Epithelial cell of proximal tubule (primary cell): Measurements from ENCODE around the gene ANKRD22. TPM values are rescaled to one million over a fixed set of nuclear protein-coding genes. Genes with fewer than 3 reads are reported as not detected.

Experiments
- DNase-seq: peaks from one replicate; pipeline ENCODE4 v3.0.0-alpha.2; 2011; ENCODE audit warnings: low read depth
- H3K4me3 ChIP-seq: 2 replicates; pipeline ENCODE4 v1.5.1; 2011; ENCODE audit warnings: low read depth, mild to moderate bottlenecking, low read length
- CTCF ChIP-seq: conservative IDR thresholded peaks from 2 replicates; pipeline ENCODE4 v1.5.1; 2012; ENCODE audit warnings: low read depth, mild to moderate bottlenecking, low read length
- total RNA-seq: library from RNA; depleted of rRNA; stranded (reverse); fragments of >200 nt; gene quantifications from 2 replicates; pipeline ENCODE4 v1.2.3, GENCODE V29; 2015

ANKRD22 gene
- total RNA-seq, 1 donor from 2014 or later: 0.12 TPM

DNA sequence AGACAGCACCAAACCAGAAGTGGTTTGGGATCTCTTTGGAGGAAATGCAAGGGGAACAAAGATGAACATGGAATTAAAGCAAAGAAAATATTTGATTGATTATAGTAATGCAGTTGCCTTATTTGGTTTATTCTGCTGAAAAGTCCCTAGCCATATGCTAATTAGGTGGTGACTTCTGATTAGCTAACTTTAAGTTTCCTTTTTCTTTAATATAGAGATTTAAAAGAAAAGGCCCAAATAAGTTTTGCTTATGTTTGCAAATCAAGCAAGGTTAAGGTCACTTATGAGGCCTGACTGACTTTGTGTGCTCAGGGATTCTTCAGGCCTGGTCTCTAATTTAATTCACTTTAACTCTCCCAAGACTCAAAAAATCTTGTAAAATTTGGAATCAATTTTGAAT lies 6.2 kb upstream of the ANKRD22 start:
- no peak for DNase-seq
- no peak overlapping the region for H3K4me3 ChIP-seq
- no peak for TF ChIP-seq CTCF

DNA sequence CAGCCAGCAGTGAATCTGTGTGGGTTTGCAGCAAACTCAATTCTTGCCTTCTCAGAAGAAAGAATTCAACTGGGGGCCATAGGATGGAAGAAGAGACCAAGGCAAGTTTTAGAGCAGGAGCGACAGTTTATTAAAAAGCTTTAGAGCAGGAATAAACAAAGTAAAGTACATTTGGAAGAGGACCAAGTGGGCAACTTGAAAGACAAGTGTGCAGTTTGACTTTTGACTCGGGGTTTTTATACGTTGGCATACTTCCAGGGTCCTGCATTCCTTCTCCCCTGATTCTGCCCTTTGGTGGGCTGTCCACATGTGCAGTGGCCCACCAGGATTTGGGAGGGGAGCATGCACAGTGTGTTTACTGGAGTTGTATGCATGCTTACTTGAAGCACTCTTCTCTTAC lies 3.0 kb upstream of the ANKRD22 start:
- no peak for TF ChIP-seq CTCF
- H3K4me3 ChIP-seq: no peak overlapping the region
- DNase-seq: no peak

GRCh38 chr10:88853155-88853881 lies 1.7 kb upstream of the ANKRD22 start:
- DNase-seq: no peak
- TF ChIP-seq CTCF: no peak
- no peak overlapping the region for H3K4me3 ChIP-seq

DNA sequence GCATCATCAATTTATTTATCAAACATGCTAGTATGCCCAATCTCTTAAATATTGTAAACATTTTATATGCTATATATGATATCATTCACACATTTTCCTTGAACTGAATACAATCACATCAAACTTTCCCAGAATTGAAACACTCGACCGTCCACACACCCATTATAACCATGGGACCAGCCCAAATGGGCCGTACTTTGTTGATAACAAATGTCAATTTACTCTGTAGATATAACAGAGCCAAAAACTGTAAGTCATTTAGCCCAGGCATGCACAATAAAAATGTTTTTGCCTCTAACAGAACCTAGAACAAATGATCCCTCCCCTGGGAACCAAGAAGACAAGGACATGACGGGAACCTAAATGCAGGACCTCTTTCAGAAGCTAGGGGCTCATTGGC lies 683 bp upstream of the ANKRD22 start:
- H3K4me3 ChIP-seq: no peak overlapping the region
- no peak for TF ChIP-seq CTCF
- no peak for DNase-seq

DNA sequence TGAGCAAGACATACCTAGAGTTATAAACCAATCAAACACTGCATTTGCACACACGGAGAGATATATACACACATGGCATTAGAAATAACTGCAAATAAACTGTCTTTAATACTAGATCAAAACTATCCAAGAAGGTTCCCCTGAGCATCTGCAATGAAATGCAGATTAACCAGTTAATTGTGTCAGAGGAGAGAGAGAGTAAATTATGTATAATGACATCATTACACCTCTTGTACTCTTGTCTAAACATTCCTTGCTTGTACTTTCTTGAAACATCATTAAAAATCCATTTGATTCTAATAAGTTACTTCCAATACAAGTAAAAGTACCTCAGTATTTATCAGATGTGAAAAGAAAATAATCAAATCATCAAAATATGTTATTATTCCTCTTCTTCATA lies 932 bp downstream of the ANKRD22 start:
- DNase-seq: no peak
- H3K4me3 ChIP-seq: no peak overlapping the region
- no peak for TF ChIP-seq CTCF

DNA sequence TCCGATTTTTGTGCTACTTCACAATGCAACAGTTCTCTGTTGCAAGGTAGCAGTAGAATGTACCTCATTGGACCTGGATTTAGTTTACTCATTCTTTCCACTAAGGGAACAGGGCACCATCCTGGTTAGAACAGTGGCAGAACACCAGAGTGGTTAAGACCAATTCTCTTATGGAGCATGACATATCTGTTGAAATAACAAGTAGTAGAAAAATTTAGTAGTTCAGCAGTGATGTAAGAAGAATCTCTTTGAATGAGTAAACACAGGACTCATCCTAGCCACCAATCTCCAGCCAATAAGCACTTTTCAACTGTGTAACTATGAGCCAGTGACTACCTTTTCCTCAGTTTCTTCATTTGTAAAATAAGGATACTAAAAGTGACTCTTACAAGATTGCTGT lies 2.4 kb downstream of the ANKRD22 start:
- TF ChIP-seq CTCF: no peak
- no peak overlapping the region for H3K4me3 ChIP-seq
- no peak for DNase-seq

DNA sequence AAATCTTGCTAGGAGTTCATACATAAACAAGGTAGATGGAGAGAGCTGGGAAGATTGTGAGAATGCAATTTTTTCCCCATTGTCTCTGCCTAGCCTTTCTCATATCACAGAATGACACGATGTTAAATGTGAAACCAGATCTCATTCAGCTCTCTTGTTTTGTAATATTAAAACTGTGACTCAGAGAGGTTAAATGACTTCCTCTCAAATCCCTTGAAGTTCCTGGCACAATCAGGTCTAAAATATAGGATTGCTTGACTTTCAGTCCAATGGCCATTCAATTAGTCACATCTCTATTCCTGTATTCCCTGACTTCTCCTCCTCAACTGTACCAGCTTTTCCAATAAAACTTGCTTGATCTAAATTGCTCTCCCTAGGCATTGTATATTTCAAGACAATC lies 3.1 kb downstream of the ANKRD22 start:
- TF ChIP-seq CTCF: no peak
- DNase-seq: no peak
- no peak overlapping the region for H3K4me3 ChIP-seq
